HG02970 (cell line): Measurements from ENCODE around the gene ACP2.

ENCODE experiments used
- ATAC-seq: cut with Tn5 transposase; IDR thresholded peaks from one replicate; pipeline ENCODE4 v1.9.1; 2021; ENCODE audit warnings: mild to moderate bottlenecking, moderate library complexity, moderate number of reproducible peaks; ENCODE audit not compliant: unreplicated experiment, low FRiP score

The ACP2 gene

DNA sequence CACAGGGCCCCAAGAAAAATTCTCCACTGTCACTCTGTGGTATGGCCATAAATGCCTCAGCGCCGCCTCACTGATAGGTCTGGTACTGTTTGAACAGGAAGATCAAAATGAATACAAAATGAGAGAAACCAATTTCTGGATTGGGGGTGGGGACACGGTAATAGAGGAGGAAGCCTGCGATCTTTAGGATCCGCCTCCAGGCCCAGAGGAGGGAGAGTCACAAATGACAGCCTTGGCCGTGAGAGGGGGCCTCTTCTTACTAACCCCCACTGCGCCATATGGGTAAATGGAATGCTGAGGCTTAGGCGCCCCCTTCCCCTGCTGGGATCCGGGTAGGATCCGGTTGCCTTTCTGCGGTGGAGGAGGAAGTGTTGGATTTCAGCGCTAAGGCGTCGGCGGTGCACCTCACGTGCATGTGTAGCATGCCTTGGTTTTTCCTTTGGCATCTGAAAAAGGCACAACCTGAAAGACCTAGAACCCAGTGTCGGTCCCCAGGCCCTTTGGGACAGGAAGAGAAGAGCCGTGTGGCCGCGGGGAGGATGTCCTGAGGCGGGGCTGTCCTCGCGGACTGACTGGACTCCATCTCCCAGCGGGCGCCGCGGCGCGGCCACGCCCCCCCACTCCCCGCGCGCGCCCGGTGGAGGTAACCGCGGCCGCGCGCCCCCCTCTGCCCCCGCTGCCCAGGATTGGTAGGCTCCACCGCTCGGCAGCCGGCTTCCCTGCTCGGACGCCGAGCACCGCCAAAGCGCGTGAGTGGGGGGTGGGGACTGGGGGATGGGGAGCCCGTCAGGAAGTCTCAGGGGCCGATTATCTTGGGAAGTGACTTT, 20.6 kb upstream of the ACP2 start:
- peak; percentile 45 for ATAC-seq

DNA sequence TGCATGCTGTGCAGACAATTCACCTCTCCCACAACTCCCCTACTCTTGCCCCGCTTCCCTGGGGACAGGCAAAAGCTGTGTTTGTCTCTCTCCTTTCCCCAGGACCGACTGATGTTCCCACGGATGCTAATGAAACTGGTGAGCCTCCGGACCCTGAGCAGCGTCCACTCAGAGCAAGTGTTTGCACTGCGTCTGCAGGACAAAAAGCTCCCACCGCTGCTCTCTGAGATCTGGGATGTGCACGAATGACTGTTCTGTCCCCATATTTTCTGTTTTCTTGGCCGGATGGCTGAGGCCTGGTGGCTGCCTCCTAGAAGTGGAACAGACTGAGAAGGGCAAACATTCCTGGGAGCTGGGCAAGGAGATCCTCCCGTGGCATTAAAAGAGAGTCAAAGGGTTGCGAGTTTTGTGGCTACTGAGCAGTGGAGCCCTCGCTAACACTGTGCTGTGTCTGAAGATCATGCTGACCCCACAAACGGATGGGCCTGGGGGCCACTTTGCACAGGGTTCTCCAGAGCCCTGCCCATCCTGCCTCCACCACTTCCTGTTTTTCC, 19.9 kb upstream of the ACP2 start:
- no peak for ATAC-seq

DNA sequence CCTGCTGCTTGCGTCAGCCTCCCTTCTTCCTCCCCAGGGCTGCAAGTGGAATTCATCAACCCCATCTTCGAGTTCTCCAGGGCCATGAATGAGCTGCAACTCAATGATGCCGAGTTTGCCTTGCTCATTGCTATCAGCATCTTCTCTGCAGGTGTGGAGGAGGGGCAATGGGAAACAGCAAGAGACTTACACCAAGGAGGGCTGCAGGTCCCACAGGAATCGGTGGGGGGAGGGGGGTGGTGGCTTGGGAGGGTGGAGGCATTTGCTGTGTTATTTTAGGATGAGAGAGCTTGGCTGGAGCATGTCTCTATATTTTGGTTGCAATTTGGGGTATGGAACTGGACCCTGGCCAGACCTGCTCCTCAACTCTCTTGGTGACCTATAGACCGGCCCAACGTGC, 19.3 kb upstream of the ACP2 start:
- no peak for ATAC-seq

DNA sequence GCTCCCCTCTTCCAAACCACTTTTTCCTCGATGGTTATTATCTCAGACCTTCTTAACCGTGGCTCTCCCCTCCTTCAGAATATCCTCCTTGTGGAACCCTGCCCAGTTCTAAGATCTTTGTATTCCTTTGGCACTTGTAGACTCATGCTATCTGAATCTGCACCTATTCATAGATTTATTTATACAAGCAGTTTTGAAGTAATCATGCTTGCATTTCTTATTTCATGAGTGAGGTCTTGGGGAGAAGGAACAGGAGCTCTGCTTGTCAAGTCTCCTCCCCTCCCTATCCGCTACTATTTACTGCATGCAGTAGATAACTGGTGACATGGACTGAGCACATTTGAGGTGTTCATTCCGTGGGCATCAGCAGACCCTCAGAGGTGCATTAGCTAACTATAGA, 15.9 kb upstream of the ACP2 start:
- no peak for ATAC-seq

DNA sequence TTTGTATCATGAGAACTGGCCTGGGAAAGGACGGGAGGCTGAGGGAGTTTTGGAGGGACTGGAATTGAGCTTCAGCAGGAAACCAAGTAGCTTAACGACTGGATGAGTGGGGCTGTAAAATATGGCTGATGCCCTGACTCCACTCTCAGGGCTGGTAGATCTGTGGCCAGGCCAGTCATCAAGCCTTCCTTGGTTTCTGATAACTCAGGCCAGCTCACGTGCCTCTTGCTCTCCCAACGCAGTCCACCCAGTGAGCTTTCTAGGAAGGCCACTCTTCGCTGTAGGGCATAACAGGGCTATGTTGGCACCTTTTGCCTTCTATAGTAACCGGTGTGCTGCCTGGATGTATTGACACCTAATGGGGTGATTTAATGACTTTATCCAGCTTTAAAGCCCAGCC, 15.5 kb upstream of the ACP2 start:
- ATAC-seq, result no peak

DNA sequence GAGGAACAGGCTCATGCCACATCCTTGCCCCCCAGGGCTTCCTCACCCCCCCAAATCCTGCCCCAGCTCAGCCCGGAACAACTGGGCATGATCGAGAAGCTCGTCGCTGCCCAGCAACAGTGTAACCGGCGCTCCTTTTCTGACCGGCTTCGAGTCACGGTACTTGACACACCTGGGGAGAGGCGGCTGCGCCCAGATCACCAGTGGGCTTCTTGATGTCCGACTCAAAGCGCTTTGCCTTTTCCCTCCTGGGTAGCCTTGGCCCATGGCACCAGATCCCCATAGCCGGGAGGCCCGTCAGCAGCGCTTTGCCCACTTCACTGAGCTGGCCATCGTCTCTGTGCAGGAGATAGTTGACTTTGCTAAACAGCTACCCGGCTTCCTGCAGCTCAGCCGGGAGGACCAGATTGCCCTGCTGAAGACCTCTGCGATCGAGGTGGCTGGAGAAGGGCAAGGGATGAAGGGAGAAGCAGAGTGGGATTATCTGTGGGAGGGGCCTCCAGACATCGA, 12.7 kb upstream of the ACP2 start:
- ATAC-seq, result no peak

DNA sequence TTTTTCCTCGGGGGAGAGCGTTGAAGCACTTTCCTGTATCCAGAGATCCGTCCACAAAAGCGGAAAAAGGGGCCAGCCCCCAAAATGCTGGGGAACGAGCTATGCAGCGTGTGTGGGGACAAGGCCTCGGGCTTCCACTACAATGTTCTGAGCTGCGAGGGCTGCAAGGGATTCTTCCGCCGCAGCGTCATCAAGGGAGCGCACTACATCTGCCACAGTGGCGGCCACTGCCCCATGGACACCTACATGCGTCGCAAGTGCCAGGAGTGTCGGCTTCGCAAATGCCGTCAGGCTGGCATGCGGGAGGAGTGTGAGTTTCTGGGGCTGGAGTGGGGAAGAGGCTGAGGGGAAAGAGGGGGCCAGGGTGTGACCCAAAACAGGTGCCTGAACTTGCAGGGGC, 11.8 kb upstream of the ACP2 start:
- ATAC-seq, result no peak

DNA sequence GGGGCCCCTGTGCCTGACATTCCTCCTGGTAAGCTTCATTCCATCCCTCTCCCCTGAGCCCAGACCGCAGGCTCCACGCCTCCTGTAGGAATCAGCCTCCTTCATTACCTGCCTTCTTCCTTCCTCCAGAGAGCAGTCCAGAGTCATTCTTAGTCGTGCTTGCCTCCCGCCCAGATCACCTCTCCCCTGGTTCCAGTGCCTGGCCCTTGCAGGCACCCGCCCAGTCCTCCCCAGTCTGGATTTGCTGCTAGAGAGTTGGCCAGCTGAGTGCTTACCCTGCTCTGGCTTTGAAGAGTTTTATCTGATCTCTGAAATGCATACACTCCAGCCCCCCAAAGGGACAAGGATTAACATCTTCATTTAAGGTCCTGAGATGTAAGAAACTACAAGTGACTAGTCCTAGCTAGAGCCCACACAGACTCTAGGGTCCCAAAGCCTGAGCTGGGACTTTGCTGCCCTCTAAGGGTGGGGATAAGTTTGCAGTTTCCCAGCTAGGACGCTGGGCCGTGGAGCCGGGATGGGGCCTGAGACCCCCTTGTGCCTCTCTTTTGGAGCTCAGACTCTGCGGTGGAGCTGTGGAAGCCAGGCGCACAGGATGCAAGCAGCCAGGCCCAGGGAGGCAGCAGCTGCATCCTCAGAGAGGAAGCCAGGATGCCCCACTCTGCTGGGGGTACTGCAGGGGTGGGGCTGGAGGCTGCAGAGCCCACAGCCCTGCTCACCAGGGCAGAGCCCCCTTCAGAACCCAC, 10.8 kb upstream of the ACP2 start:
- ATAC-seq, result no peak

DNA sequence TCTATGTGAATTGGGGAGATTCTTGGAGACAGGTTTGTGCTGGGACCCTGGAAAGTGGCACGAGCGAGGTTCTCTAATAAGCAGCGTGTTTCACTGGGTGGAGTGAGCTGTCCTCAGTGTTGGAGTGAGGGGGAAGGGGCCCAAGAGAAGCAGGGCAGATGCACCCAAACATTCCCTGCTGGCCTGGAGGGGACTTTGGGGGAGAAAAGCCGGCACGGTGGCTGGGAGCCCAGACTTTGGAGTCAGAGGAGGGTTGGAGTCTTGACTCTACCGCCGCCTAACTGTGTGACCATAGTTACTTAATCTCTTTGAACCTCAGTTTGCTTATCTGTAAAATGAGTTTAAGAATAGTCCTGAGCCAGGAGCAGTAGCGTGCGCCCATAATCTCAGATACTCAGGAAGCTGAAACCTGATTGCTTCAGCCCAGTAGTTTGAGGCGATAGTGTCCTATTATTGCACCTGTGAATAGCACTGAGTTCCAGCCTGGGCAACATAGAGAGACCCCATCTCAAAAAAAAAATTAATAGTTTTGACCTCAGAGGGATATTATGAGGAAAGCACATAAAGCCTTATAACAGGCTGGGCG, 9.8 kb upstream of the ACP2 start:
- ATAC-seq, result no peak

DNA sequence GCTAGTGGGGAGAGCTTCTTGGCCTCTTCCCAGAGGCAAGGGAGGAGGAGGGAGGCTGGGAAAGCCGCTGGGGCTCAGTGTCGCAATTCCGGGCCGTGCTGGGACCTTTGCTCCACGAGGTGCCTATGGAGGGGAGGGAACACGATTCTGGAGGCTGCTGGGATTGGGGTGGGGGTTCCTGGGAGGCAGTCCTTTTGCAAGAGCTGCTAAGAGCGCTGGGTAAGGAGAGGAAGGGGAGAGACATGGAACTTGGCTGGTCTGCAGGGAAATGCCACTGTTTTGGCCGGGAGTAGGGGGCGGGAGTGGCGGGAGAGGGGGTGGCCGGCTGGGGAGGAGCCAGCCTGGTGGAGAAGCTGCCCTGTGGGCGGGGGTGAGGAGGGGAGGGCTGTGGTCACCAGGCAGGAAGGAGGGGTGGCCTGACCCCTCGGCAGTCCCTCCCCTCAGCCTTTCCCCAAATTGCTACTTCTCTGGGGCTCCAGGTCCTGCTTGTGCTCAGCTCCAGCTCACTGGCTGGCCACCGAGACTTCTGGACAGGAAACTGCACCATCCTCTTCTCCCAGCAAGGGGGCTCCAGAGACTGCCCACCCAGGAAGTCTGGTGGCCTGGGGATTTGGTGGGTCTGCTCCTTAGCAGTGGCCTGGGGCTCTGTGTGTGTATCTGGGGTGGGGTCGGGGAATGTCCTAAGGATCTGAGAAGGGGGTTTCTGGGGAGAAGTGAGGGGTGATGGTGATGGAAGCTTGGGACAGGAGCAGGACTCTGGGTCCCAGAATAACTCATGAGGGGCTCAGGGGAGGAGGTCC, 9.1 kb upstream of the ACP2 start, which contains the start of gene NR1H3:
Gene NR1H3, plus strand, starts transcription at position 480 of the 800 bp plus-strand sequence. CDS start 1,221 bp downstream, outside the sequence.
- no peak for ATAC-seq

DNA sequence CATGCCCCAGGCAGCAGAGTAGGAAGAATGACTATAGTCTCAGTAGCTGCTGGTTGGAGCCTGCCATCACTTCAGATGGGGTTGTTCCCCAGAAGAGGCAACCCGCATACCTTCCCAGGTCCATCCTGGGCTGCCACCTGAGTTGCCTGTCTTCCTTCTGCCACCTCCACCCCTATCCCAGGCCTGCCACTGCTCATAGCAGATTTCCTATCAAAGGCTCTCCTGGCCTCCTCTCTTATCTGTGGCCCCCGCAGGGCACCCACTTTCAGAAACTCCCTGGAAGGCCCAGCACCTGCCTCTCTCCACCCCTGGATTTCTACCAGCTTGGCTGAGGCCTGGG, 8.5 kb upstream of the ACP2 start:
- ATAC-seq, result no peak

DNA sequence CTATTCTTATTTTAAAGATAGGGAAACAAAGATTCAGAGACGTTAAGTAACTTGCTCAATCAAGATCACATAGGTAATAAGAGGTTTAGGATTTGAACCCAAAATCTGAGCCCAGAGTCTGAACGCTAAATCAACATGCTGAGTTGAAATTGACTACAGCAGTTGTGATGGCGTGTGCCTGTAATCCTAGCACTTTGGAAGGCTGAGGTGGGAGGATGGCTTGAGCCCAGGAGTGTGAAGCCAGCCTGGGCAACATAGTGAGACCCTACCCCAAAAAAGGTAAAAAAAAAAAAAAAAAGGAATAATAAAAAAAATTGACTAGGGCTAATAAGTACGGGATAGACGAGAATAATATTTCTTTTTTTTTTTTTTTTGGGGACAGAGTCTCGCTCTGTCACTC, 7.8 kb upstream of the ACP2 start:
- no peak for ATAC-seq

DNA sequence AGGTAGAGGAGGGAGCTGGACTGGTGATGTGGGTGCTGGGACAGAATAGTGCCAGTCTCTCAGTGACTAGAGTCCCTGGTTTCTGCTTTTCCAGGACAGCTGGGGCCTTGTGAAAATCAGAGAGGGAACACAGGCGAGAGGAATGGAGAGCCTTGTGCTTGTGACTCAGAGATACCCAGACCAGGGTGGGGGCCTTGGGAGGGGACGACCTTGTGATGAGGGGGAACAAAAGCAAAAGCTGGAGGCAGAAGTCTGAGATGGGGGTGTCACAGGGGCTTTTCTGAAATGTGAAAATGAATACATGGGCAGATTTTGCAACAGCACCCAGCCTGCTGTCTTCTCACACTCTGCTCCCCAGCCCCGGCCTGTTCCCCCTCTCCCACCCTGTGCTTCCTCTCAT, 5.8 kb upstream of the ACP2 start:
- ATAC-seq, result no peak

DNA sequence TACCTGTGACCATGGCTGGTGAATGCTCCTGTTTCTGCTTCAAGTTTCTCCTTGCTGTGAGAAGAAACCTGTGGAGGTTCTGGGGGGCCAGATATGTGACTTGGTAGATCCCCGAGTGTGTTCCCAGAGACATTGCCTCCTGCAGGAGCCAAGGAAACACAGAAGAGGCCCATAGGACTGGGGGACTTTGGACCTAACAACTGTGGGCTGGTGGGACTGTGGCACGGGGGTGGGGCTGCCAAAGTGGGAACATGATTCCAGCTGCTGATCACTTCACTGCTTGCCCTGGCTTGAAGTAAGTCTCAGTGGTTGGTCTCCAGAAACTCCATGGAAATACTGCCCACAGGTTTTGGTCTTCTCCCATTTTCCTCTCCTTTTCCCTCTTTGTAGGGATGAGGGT, 5.0 kb upstream of the ACP2 start:
- no peak for ATAC-seq

DNA sequence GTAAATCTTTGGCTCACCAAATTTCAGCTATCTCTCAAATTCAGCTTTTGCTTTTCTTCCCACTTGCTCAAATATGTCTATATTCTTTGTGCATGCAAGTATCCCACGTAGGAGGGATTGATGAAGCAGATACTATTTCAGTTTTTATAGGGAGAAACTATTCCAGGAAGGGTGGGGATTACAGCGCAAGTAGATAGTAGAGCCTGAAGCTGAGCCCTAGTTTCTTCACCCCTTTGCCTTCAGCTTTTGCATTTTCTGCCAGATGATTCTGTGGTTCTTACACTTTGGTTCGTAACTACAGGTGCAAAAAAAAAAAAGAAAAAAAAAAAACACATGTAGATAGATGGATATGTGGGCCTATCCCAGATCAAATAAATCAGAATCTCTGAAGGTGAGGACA, 3.1 kb upstream of the ACP2 start:
- no peak for ATAC-seq

DNA sequence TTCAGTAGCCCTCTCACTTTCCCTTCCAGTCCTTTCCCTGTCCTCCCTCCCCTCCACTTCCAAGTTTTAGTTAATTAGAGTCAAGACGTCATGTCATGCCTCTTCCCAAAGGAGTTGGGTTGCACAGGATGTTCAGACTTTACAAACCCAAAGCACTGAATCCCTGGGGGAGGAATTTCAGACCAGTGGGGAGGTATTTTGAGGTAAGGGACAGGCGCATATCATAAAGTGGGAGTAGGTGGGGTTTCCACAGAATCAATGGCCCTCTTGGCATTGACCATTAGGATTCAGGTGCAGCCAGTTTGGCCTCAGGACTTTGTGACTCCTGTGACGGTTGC, 733 bp upstream of the ACP2 start:
- ATAC-seq, result no peak

DNA sequence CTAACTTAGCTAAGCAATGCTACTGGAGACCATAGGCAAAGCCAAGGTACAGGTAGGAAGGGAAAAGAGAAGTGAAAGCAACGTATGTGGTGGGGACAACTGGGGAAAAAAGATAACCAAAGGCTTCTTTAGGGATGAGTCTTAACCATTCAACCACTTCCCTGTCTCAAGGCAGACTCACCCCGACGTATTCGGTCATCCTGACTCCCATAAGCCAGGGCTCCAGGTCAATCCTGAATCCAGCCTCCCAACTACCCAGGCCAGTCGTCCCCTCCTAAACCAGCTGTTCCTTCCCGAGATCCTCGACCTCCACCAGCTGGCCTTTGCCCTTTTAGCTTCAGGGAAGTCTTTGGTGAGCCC, 330 bp downstream of the ACP2 start:
- ATAC-seq, result peak; percentile 4

DNA sequence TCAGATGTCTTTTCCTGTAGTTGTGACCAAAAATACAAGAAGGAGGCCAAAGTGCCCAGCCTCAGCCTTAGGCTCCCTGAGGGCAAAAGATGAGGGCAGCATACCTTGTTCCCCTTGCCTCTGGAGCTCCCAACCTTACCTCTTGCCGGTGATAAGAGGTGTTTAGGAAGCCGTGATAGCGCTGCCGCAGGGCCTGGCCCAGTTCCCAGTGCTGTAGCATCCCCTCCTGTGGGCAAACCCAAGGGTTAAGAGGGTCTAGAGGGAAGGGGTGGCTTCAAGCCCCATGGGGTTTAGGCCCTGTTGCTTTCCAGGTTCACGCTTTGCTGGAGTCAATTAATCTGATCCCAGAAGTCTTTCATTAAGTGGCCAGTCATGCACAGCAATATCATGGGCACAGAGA, 1.1 kb downstream of the ACP2 start:
- no peak for ATAC-seq

DNA sequence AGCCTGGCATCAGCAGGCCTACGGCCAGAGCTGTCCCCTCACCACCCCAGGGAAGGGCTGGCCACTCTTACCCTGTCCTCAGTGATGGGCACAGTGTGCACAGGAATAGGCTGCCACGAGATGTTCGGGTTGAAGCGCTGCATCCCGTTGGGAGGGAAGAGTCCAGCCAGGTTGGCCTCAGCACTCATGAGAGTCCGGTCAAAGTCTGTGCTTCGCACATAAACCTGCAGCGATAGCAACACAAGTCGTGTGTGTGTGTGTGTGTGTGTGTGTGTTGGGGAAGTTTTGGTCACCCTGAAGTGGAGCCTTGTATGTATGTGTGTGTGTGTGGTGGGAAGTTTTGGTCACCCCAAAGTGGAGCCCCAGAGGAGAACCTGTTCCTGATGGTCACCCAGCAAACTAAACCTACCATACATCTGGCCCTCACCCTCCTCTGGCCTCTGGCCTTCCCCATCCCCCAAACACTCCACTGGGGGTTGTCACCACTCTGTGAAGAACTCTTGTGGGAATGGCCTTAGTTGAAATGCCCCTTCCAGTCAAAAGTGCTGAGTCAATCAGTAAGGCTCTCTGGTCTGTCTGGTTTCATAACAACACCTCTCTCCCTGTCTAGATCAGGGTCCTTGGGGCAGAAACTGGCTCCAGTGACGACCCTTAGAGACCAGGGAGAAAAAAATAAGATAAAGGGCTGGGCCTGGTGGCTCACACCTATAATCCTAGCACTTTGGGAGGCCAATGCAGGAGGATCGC, 2.8 kb downstream of the ACP2 start:
- no peak for ATAC-seq
